ENCODE data around the gene CCDC188. TPM values are rescaled to one million over a fixed set of nuclear protein-coding genes. Genes with fewer than 3 reads are reported as not detected.

Gene CCDC188
- total and polyA plus RNA-seq, 2 of the 13 experiments (the other 11 are each of a cell fraction or from before 2014, with no cell fraction given): not detected

GRCh38 chr22:20137113-20137512, 13.7 kb downstream of the CCDC188 start:
- ChIA-PET POLR2A (no interaction called here), CTCF (ENCODE audit: low intra/inter-chr PET ratio, low total read pairs) (no interaction called here)
- H3K4me3 ChIP-seq (replicated peaks in 1 of 3; ENCODE audit: insufficient read depth in 1 of 3, low read depth in 2 of 3, low read length in 3 of 3): no peak overlapping the region
- H3K27me3 ChIP-seq (ENCODE audit: control insufficient read depth in 1 of 2, insufficient read depth in 2 of 2, low read length in 2 of 2): no peaks in the 10 kb centered on the region
- H3K4me1 ChIP-seq (ENCODE audit: insufficient read depth, low read length): peaks cover 13% of the 10 kb centered on the region; the same call in 1 of the 2 replicates
- H2AFZ ChIP-seq (ENCODE audit: low read length): no peak overlapping the region
- no peak overlapping the region for H3K27ac ChIP-seq (ENCODE audit: extremely low read length, insufficient read depth, low read length)
- no peak for DNase-seq (ENCODE audit: low spot score)
- no TSS peak for BruUV-seq (replicated peaks)
- in situ Hi-C loops (cut with HindIII; ENCODE audit: extremely low pct_ligation_motif_present, low pct_unique_long_range_greater_than_20kb) (no loop called here), intact Hi-C loops (cut with micrococcal nuclease; ENCODE audit: unreplicated experiment) (no loop called here)
- peaks cover 1 to 5% of the 10 kb centered on the region in 2 experiments; a peak in 2 of 5 replicates for H3K36me3 ChIP-seq (replicated peaks in 1 of 2; ENCODE audit: control insufficient read depth in 1 of 2, insufficient read depth in 2 of 2, low read length in 2 of 2)
- 0 out of 2 replicates have a peak, but pooled peaks cover 6% of the 10 kb centered on the region for H4K20me1 ChIP-seq (ENCODE audit: insufficient read depth, low read length)
- no peak overlapping the region for H3K9ac ChIP-seq (ENCODE audit: insufficient read depth, low read depth, low read length)
- no peak for ATAC-seq
- no peaks in the 10 kb centered on the region for H3K9me3 ChIP-seq (ENCODE audit: low read length)
- H3K4me2 ChIP-seq (ENCODE audit: low read depth, low read length): no peak overlapping the region
- WGBS (ENCODE audit: low lambda C conversion rate): 93% methylated on average over 3 of the region's 13 CpGs
- H3K79me2 ChIP-seq (ENCODE audit: insufficient read depth, low read length): peaks cover 17% of the 10 kb centered on the region
- no peak for FAIRE-seq
- TF ChIP-seq ZNF563 (CRISPR knock-in tag; IDR thresholded peaks at IDR 0.05) (no peak), ZNF34 (CRISPR knock-in tag; IDR thresholded peaks at IDR 0.05; ENCODE audit: borderline replicate concordance) (no peak), ZNF501 (CRISPR knock-in tag; IDR thresholded peaks at IDR 0.05) (no peak), BCLAF1 (IDR thresholded peaks at IDR 0.05) (no peak), HNRNPK (IDR thresholded peaks at IDR 0.05; ENCODE audit: low read depth, low read length, poor library complexity, severe bottlenecking) (no peak), FOXP4 (CRISPR knock-in tag; IDR thresholded peaks at IDR 0.05) (no peak), MTF1 (CRISPR knock-in tag; IDR thresholded peaks at IDR 0.05) (no peak), TBP (CRISPR knock-in tag; IDR thresholded peaks at IDR 0.05) (no peak), ZNF7 (CRISPR knock-in tag; IDR thresholded peaks at IDR 0.05) (no peak), ZNF770 (CRISPR knock-in tag; IDR thresholded peaks at IDR 0.05) (no peak), SOX6 (IDR thresholded peaks at IDR 0.05) (no peak), SOX6 (CRISPR knock-in tag; IDR thresholded peaks at IDR 0.05) (no peak), POLR2AphosphoS2 (IDR thresholded peaks at IDR 0.05; ENCODE audit: low read depth, low read length) (no peak), ZMAT3 (CRISPR knock-in tag; conservative IDR thresholded peaks at IDR 0.05) (no peak), SAFB2 (CRISPR knock-in tag; IDR thresholded peaks at IDR 0.05; ENCODE audit: borderline replicate concordance, low read depth) (no peak), SNRNP70 (IDR thresholded peaks at IDR 0.05; ENCODE audit: low read depth, low read length) (no peak)
- TF ChIP-seq, protein P1, sequence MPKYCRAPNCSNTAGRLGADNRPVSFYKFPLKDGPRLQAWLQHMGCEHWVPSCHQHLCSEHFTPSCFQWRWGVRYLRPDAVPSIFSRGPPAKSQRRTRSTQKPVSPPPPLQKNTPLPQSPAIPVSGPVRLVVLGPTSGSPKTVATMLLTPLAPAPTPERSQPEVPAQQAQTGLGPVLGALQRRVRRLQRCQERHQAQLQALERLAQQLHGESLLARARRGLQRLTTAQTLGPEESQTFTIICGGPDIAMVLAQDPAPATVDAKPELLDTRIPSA (CRISPR knock-in tag; IDR thresholded peaks at IDR 0.05; ENCODE audit: borderline replicate concordance): no peak
